Endodermal cell (in vitro differentiated cells): Measurements from ENCODE around the gene PADI1. TPM values are rescaled to one million over a fixed set of nuclear protein-coding genes. Genes with fewer than 3 reads are reported as not detected.

Source experiments
- DNase-seq: peaks from one replicate; pipeline ENCODE4 v3.0.0-alpha.2; 2017
- H3K27ac ChIP-seq: 2 replicates; pipeline ENCODE4 v1.5.1; 2013; ENCODE audit warnings: mild to moderate bottlenecking, low read depth, low read length, moderate library complexity
- H3K27me3 ChIP-seq: 2 replicates; pipeline ENCODE4 v1.6.1; 2013; ENCODE audit warnings: mild to moderate bottlenecking, low read length, moderate library complexity; ENCODE audit not compliant: insufficient read depth, control insufficient read depth, poor library complexity, severe bottlenecking
- H3K36me3 ChIP-seq: 2 replicates; pipeline ENCODE4 v1.7.0; 2013; ENCODE audit warnings: mild to moderate bottlenecking, low read length, moderate library complexity; ENCODE audit not compliant: control insufficient read depth, insufficient read depth
- H3K4me1 ChIP-seq: one replicate; pipeline ENCODE4 v1.7.0; 2013; ENCODE audit warnings: low read length; ENCODE audit not compliant: control insufficient read depth, insufficient read depth
- H3K4me3 ChIP-seq: 2 replicates; pipeline ENCODE4 v1.5.1; 2013; ENCODE audit warnings: mild to moderate bottlenecking, low read length, moderate library complexity
- H3K9ac ChIP-seq: 2 replicates; pipeline ENCODE4 v1.6.1; 2013; ENCODE audit warnings: mild to moderate bottlenecking, low read length, moderate library complexity; ENCODE audit not compliant: poor library complexity, severe bottlenecking; ENCODE audit errors: extremely low read depth
- H3K9me3 ChIP-seq: 2 replicates; pipeline ENCODE4 v1.6.1; 2013; ENCODE audit warnings: mild to moderate bottlenecking, low read length, moderate library complexity; ENCODE audit not compliant: control insufficient read depth
- H3K27ac Mint-ChIP-seq: 2 replicates; pipeline ENCODE4 v1.8.0; 2020; ENCODE audit warnings: mixed read lengths
- H3K27me3 Mint-ChIP-seq: 2 replicates; pipeline ENCODE4 v1.8.0; 2021; ENCODE audit warnings: mild to moderate bottlenecking, mixed read lengths; ENCODE audit not compliant: insufficient read depth
- H3K36me3 Mint-ChIP-seq: 2 replicates; pipeline ENCODE4 v1.8.0; 2020; ENCODE audit warnings: low read depth, mixed read lengths
- H3K4me1 Mint-ChIP-seq: 2 replicates; pipeline ENCODE4 v1.8.0; 2020; ENCODE audit warnings: mixed read lengths
- H3K4me3 Mint-ChIP-seq: 2 replicates; pipeline ENCODE4 v1.8.0; 2020; ENCODE audit warnings: mild to moderate bottlenecking, moderate library complexity, mixed read lengths
- H3K9me3 Mint-ChIP-seq: 2 replicates; pipeline ENCODE4 v1.8.0; 2020; ENCODE audit warnings: mild to moderate bottlenecking, mixed read lengths
- CTCF ChIP-seq: fragments of 200-600 bp; sonication (generic); conservative IDR thresholded peaks from 2 replicates; pipeline ENCODE4 v1.5.0; 2021; ENCODE audit warnings: antibody characterized with exemption, mild to moderate bottlenecking
- WGBS, 2 experiments: methylation state at CpG; one replicate each; pipeline versions ENCODE4 v1.1.5 to v1.1.7; 2013; ENCODE audit warnings: missing lambda C conversion rate in 2 of 2, mixed read lengths in 1 of 2; ENCODE audit not compliant: insufficient coverage in 1 of 2, insufficient read length in 1 of 2; 5-methylcytosine and 5-hydroxymethylcytosine counted together
- total RNA-seq, 2 donors: library from RNA; stranded (reverse); fragmentation: NEBNext Ultra II Directional in 1 of 2; extraction: Animal tissue kit (Norgen Biotek cat#: 25700) in 1 of 2; gene quantifications; 2 replicates in 1 of 2; 3 replicates in 1 of 2; pipeline ENCODE4 v1.2.1, GENCODE V29; 2021

The PADI1 gene
- total RNA-seq, 2 donors from 2014 or later = 0.13 TPM; not detected in 1

- no peaks in the 10 kb centered on the region for H3K36me3 Mint-ChIP-seq
- H3K9me3 ChIP-seq = no peaks in the 10 kb centered on the region
- no peaks in the 10 kb centered on the region for H3K27me3 ChIP-seq
- no peak overlapping the region for H3K27ac Mint-ChIP-seq
- no peaks in the 10 kb centered on the region for H3K27me3 Mint-ChIP-seq
- H3K4me1 ChIP-seq = no peaks in the 10 kb centered on the region
- H3K4me3 ChIP-seq = no peak overlapping the region
- no peak overlapping the region for H3K27ac ChIP-seq
- H3K4me3 Mint-ChIP-seq = no peak overlapping the region
- no peak for DNase-seq
- no peak overlapping the region for H3K9ac ChIP-seq
- H3K9me3 Mint-ChIP-seq = peaks cover 10% of the 10 kb centered on the region
- H3K36me3 ChIP-seq = no peaks in the 10 kb centered on the region
- no peaks in the 10 kb centered on the region for H3K4me1 Mint-ChIP-seq
- WGBS, 2 experiments = 84 to 92% methylated on average over 4 to 7 of the region's 7 CpGs
- TF ChIP-seq CTCF = no peak
Measured at GRCh38 chr1:17260264-17260663, 55.3 kb downstream of the PADI1 start.

DNA sequence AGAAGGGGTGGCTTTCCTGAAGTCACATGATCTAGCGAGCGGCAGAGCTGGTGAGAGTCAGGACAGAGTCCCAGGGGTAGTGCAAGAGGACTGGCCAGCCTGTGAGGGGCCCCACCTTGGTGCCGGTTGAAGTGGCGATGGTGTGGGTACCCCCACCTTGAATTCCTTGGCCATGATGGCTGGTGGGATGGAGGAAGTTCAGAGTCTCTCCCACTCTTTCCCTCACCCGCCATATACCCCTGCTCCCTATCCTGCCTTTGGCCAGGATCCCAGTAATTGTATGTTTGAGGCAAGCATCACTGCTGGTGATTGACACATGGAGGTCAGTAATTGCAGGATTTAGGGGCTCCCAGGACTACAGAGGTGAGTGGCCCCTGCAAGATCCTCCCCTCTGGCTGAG, 55.8 kb downstream of the PADI1 start:
- no peak for TF ChIP-seq CTCF
- no peak overlapping the region for H3K4me3 ChIP-seq
- H3K9ac ChIP-seq = no peak overlapping the region
- H3K4me1 ChIP-seq = no peaks in the 10 kb centered on the region
- peaks cover 10% of the 10 kb centered on the region for H3K9me3 Mint-ChIP-seq
- no peak overlapping the region for H3K4me3 Mint-ChIP-seq
- no peaks in the 10 kb centered on the region for H3K9me3 ChIP-seq
- H3K36me3 Mint-ChIP-seq = no peaks in the 10 kb centered on the region
- no peaks in the 10 kb centered on the region for H3K27me3 ChIP-seq
- H3K4me1 Mint-ChIP-seq = no peaks in the 10 kb centered on the region
- DNase-seq = no peak
- no peaks in the 10 kb centered on the region for H3K27me3 Mint-ChIP-seq
- H3K27ac ChIP-seq = no peak overlapping the region
- 88% methylated on average over 5 of the region's 5 CpGs; no CpG with 5 or more reads in 1 of the 2 experiments for WGBS, 2 experiments
- no peaks in the 10 kb centered on the region for H3K36me3 ChIP-seq
- no peak overlapping the region for H3K27ac Mint-ChIP-seq

DNA sequence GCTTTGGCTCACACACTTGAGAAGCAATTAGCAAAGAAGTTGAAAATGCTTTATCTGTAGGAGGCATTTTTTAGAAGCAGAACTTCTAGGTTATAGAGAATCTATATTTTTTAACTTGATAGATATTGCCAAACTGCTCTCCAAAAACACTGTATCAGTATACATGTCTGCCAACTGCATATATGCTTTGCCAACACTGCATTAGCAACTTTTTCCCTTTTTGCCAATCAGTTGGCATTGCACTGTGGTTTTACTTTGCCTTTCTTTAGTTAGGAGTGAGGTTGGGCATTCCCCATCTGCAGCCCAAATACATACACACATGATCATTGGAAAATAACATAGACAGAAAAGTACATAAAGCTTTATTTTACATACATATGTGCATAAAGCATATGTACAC, 59.0 kb downstream of the PADI1 start:
- TF ChIP-seq CTCF = no peak
- no peaks in the 10 kb centered on the region for H3K27me3 Mint-ChIP-seq
- H3K9me3 Mint-ChIP-seq = peaks cover 10% of the 10 kb centered on the region
- H3K9ac ChIP-seq = no peak overlapping the region
- no peak overlapping the region for H3K4me3 Mint-ChIP-seq
- H3K27ac ChIP-seq = no peak overlapping the region
- H3K36me3 ChIP-seq = no peaks in the 10 kb centered on the region
- no peaks in the 10 kb centered on the region for H3K4me1 ChIP-seq
- H3K27me3 ChIP-seq = no peaks in the 10 kb centered on the region
- H3K4me1 Mint-ChIP-seq = no peaks in the 10 kb centered on the region
- H3K27ac Mint-ChIP-seq = no peak overlapping the region
- DNase-seq = no peak
- H3K9me3 ChIP-seq = no peaks in the 10 kb centered on the region
- no peak overlapping the region for H3K4me3 ChIP-seq
- no peaks in the 10 kb centered on the region for H3K36me3 Mint-ChIP-seq
